B cell (primary cell): ENCODE data around the gene ACOD1. TPM values are rescaled to one million over a fixed set of nuclear protein-coding genes. Genes with fewer than 3 reads are reported as not detected.

Experiments used
- ATAC-seq: fragments of 200-7000 bp; cut with Tn5 transposase; one replicate; pipeline ENCODE4 v1.10.0; 2021; ENCODE audit warnings: low read depth, mild to moderate bottlenecking, moderate number of reproducible peaks, moderate library complexity
- CTCF ChIA-PET: fragments of 350-600 bp; sonication (Branson Sonifier 250); formaldehyde crosslinking; loops from one replicate; lab custom pipeline; 2021; ENCODE audit warnings: antibody characterized with exemption, inconsistent platforms; lab: Charles Lee
- POLR2A ChIA-PET: fragments of 350-600 bp; sonication (Branson Sonifier 250); formaldehyde crosslinking; loops from one replicate; lab custom pipeline; 2021; ENCODE audit warnings: antibody characterized with exemption; lab: Charles Lee
- DNase-seq: peaks from one replicate; pipeline ENCODE4 v3.0.0; 2013
- H2AFZ ChIP-seq: 2 replicates; pipeline ENCODE4 v1.6.1; 2012; ENCODE audit warnings: mild to moderate bottlenecking, low read depth, low read length; ENCODE audit not compliant: insufficient read depth, poor library complexity, severe bottlenecking
- H3K27ac ChIP-seq, 2 donors: 1 replicate in 1 of 2; 2 replicates in 1 of 2; pipeline ENCODE4 v1.5.1; 2012 to 2013; ENCODE audit warnings: low read length in 2 of 2, mild to moderate bottlenecking in 2 of 2, moderate library complexity in 1 of 2
- H3K27me3 ChIP-seq, 4 experiments: fragments of 200-600 bp in 1 of 4; sonication (generic) in 1 of 4; replicated peaks in 1 of 4; 1 replicate in 2 of 4; 2 replicates in 2 of 4; pipeline versions ENCODE4 v1.6.1 to v1.7.0; 2013 to 2016; ENCODE audit warnings: low read length in 3 of 4, mild to moderate bottlenecking in 2 of 4, mixed read lengths in 1 of 4, moderate library complexity in 1 of 4; ENCODE audit not compliant: insufficient read depth in 4 of 4, control insufficient read depth in 3 of 4; ENCODE audit errors: control extremely low read depth in 1 of 4
- H3K36me3 ChIP-seq, 2 experiments: replicated peaks in 1 of 2; 1 replicate in 1 of 2; 2 replicates in 1 of 2; pipeline versions ENCODE4 v1.6.1 to v1.7.1; 2013; ENCODE audit warnings: low read length in 1 of 2; ENCODE audit not compliant: insufficient read depth in 2 of 2, control insufficient read depth in 1 of 2; ENCODE audit errors: control extremely low read depth in 1 of 2, extremely low read depth in 1 of 2
- H3K4me1 ChIP-seq, 2 donors: fragments of 200-600 bp in 1 of 2; sonication (generic) in 1 of 2; 1 replicate in 1 of 2; 2 replicates in 1 of 2; pipeline versions ENCODE4 v1.5.1 to v1.6.1; 2013 to 2017; ENCODE audit warnings: low read length in 2 of 2; ENCODE audit not compliant: control insufficient read depth in 2 of 2, insufficient read depth in 2 of 2
- H3K4me2 ChIP-seq: replicated peaks from 2 replicates; pipeline ENCODE3; 2012; ENCODE audit warnings: mild to moderate bottlenecking, low read depth, low read length; ENCODE audit not compliant: poor library complexity, severe bottlenecking
- H3K4me3 ChIP-seq, 5 experiments: fragments of 200-600 bp in 1 of 5; sonication (generic) in 1 of 5; 1 replicate in 3 of 5; 2 replicates in 2 of 5; pipeline versions ENCODE4 v1.5.1 to v1.7.0; 2011 to 2016; ENCODE audit warnings: low read length in 4 of 5, mild to moderate bottlenecking in 4 of 5, low read depth in 2 of 5, control low read depth in 1 of 5, moderate library complexity in 1 of 5; ENCODE audit not compliant: insufficient read depth in 1 of 5; ENCODE audit errors: control extremely low read depth in 1 of 5, extremely low read depth in 1 of 5
- H3K79me2 ChIP-seq: fragments of 200-600 bp; sonication (generic); one replicate; pipeline ENCODE4 v1.6.0; 2016; ENCODE audit warnings: low read length; ENCODE audit not compliant: control insufficient read depth, insufficient read depth
- H3K9ac ChIP-seq: fragments of 200-600 bp; sonication (generic); 2 replicates; pipeline ENCODE4 v1.6.1; 2017; ENCODE audit warnings: mild to moderate bottlenecking, low read length, moderate library complexity
- H3K9me3 ChIP-seq, 3 donors: one replicate each; pipeline versions ENCODE4 v1.6.1 to v1.7.1; 2013; ENCODE audit warnings: low read length in 2 of 3; ENCODE audit not compliant: control insufficient read depth in 2 of 3, insufficient read depth in 1 of 3; ENCODE audit errors: control extremely low read depth in 1 of 3
- H4K20me1 ChIP-seq: 2 replicates; pipeline ENCODE4 v1.6.0; 2012; ENCODE audit warnings: mild to moderate bottlenecking, low read length; ENCODE audit not compliant: insufficient read depth, control insufficient read depth, poor library complexity, severe bottlenecking
- H3K27ac Mint-ChIP-seq: one replicate; pipeline ENCODE4 v1.8.0; 2021; ENCODE audit warnings: mixed read lengths
- H3K27me3 Mint-ChIP-seq: one replicate; pipeline ENCODE4 v1.8.0; 2021; ENCODE audit warnings: mixed read lengths
- H3K4me1 Mint-ChIP-seq: one replicate; pipeline ENCODE4 v1.8.0; 2021; ENCODE audit warnings: mixed read lengths
- H3K4me3 Mint-ChIP-seq: one replicate; pipeline ENCODE4 v1.8.0; 2021; ENCODE audit warnings: mixed read lengths
- H3K9me3 Mint-ChIP-seq: one replicate; pipeline ENCODE4 v1.8.0; 2022; ENCODE audit warnings: mixed read lengths; ENCODE audit not compliant: insufficient read depth
- CTCF ChIP-seq: fragments of 200-600 bp; IDR thresholded peaks from one replicate; pipeline ENCODE4 v1.8.0; 2022; ENCODE audit warnings: antibody characterized with exemption, mild to moderate bottlenecking
- EZH2 ChIP-seq: IDR thresholded peaks from 2 replicates; pipeline ENCODE4 v1.6.1; 2012; ENCODE audit warnings: borderline replicate concordance, low read depth, mild to moderate bottlenecking, moderate library complexity, low read length; ENCODE audit not compliant: insufficient read depth, poor library complexity, severe bottlenecking
- WGBS: methylation state at CpG from one replicate; pipeline ENCODE4 v1.1.5; 2013; ENCODE audit warnings: missing lambda C conversion rate; ENCODE audit not compliant: insufficient coverage; 5-methylcytosine and 5-hydroxymethylcytosine counted together
- intact Hi-C: fragments of 100-400 bp; cut with micrococcal nuclease; formaldehyde crosslinking; loops from one replicate; pipeline ENCODE4 v1.10.0; 2022
- polyA plus RNA-seq: library from polyadenylated mRNA; depleted of rRNA; stranded (reverse); fragments of >200 nt; gene quantifications from 2 replicates; pipeline ENCODE4 v1.2.3, GENCODE V29; 2012
- total RNA-seq, 2 donors: library from RNA; stranded (reverse); fragments of 120-200 nt in 1 of 2; gene quantifications; 1 replicate in 1 of 2; 2 replicates in 1 of 2; pipeline versions ENCODE4 v1.2.3 to v1.2.4, GENCODE V29; 2013 to 2022

Gene ACOD1
- total and polyA plus RNA-seq, 2 donors (not counting 1 experiment from before 2014, with no cell fraction given), result not detected

GRCh38 chr13:76950101-76950500 lies 1.8 kb downstream of the ACOD1 start:
- ATAC-seq (no peak), DNase-seq (no peak)
- POLR2A ChIA-PET, result no interaction called here
- no peak overlapping the region for H3K27ac Mint-ChIP-seq
- no peaks in the 10 kb centered on the region for H3K4me1 Mint-ChIP-seq
- peaks cover 26% of the 10 kb centered on the region for H3K27me3 Mint-ChIP-seq
- no CpG with 5 or more reads among the region's 2 CpGs for WGBS
- H3K4me2 ChIP-seq, result no peak overlapping the region
- no peaks in the 10 kb centered on the region for H3K27me3 ChIP-seq
- H3K4me1 ChIP-seq, result no peaks in the 10 kb centered on the region
- no peaks in the 10 kb centered on the region for H3K36me3 ChIP-seq
- H3K9me3 ChIP-seq, result peaks cover 0 to 2% (median 0%) of the 10 kb centered on the region in 3 donors
- H3K27ac ChIP-seq, result no peak overlapping the region
- CTCF ChIA-PET, result interaction anchor here (1.3 kb wide), 1 partner anchor 30 kb away, joined by 4 read pairs; no protein-coding TSS in a partner anchor
- intact Hi-C loops, result no loop called here
- no peak overlapping the region for H2AFZ ChIP-seq
- H3K79me2 ChIP-seq, result no peaks in the 10 kb centered on the region
- H3K4me3 Mint-ChIP-seq, result no peak overlapping the region
- H3K4me3 ChIP-seq, result no peak overlapping the region
- H4K20me1 ChIP-seq, result no peaks in the 10 kb centered on the region
- TF ChIP-seq CTCF, result no peak
- H3K9ac ChIP-seq, result no peak overlapping the region
- H3K9me3 Mint-ChIP-seq, result no peaks in the 10 kb centered on the region

- Histone ChIP-seq H4K20me1 (no peaks in the 10 kb centered on the region), H3K9me3 (peaks cover 0 to 6% (median 0%) of the 10 kb centered on the region in 3 donors), H3K4me2 (no peak overlapping the region), H3K36me3 (no peaks in the 10 kb centered on the region), H3K79me2 (no peaks in the 10 kb centered on the region), H3K27ac (no peak overlapping the region), H3K4me1 (no peaks in the 10 kb centered on the region), H3K4me3 (no peak overlapping the region), H3K9ac (no peak overlapping the region), H3K27me3 (peaks cover 0 to 6% (median 0%) of the 10 kb centered on the region in 4 experiments), H2AFZ (no peak overlapping the region)
- peaks cover 30% of the 10 kb centered on the region for H3K27me3 Mint-ChIP-seq
- peaks cover 2% of the 10 kb centered on the region for H3K9me3 Mint-ChIP-seq
- TF ChIP-seq EZH2 (no peak), CTCF (no peak)
- intact Hi-C loops, result no loop called here
- no peaks in the 10 kb centered on the region for H3K4me1 Mint-ChIP-seq
- H3K4me3 Mint-ChIP-seq, result no peak overlapping the region
- DNase-seq (no peak), ATAC-seq (no peak)
- 83% methylated on average over 2 of the region's 3 CpGs for WGBS
- CTCF ChIA-PET, result no interaction called here
- POLR2A ChIA-PET, result no interaction called here
- H3K27ac Mint-ChIP-seq, result no peak overlapping the region
Measured at GRCh38 chr13:76953968-76954367, 5.7 kb downstream of the ACOD1 start.
